SK-N-SH (cell line): ENCODE results near the gene OR2L2. TPM values are rescaled to one million over a fixed set of nuclear protein-coding genes. Genes with fewer than 3 reads are reported as not detected.

ENCODE experiments used
- CTCF ChIA-PET: fragments of 300-600, 350-600 bp; formaldehyde crosslinking; extraction: SDS; loops from one replicate; lab custom pipeline; 2021; lab: Yijun Ruan, JAX
- POLR2A ChIA-PET: fragments of 350-600 bp; sonication (Branson Sonifier 250); formaldehyde crosslinking; extraction: SDS; loops from one replicate; lab custom pipeline; 2020; ENCODE audit warnings: antibody characterized with exemption, inconsistent platforms; lab: Yijun Ruan, JAX
- DNase-seq: peaks from one replicate; pipeline ENCODE4 v3.0.0; 2012
- H2AFZ ChIP-seq: fragments of 200-600 bp; sonication (generic); 2 replicates; pipeline ENCODE4 v1.8.1; 2016; ENCODE audit warnings: antibody characterized with exemption, mild to moderate bottlenecking, low read depth
- H3F3A ChIP-seq: fragments of 200-600 bp; sonication (generic); replicated peaks from 2 replicates; pipeline ENCODE3; 2016; ENCODE audit warnings: antibody characterized with exemption, mild to moderate bottlenecking; ENCODE audit not compliant: insufficient read depth
- H3K27ac ChIP-seq, 2 experiments: fragments of 200-500 bp in 1 of 2; fragments of 200-600 bp in 1 of 2; sonication (Bioruptor generic) in 1 of 2; sonication (generic), shearing (Covaris generic) in 1 of 2; 2 replicates each; pipeline versions ENCODE4 v1.5.1 to v1.6.1; 2014 to 2016; ENCODE audit warnings: low read depth in 2 of 2, inconsistent platforms in 1 of 2, low read length in 1 of 2, mild to moderate bottlenecking in 1 of 2, mixed read lengths in 1 of 2
- H3K27me3 ChIP-seq: fragments of 200-600 bp; sonication (generic), shearing (Covaris generic); 2 replicates; pipeline ENCODE4 v1.6.1; 2016; ENCODE audit warnings: mixed run types; ENCODE audit not compliant: insufficient read depth
- H3K36me3 ChIP-seq, 2 experiments: fragments of 200-500 bp in 1 of 2; fragments of 200-600 bp in 1 of 2; sonication (Bioruptor generic) in 1 of 2; sonication (generic) in 1 of 2; replicated peaks in 1 of 2; 2 replicates each; pipeline versions ENCODE3 to v1.5.1; 2014 to 2016; ENCODE audit warnings: low read length in 1 of 2, mild to moderate bottlenecking in 1 of 2; ENCODE audit not compliant: insufficient read depth in 2 of 2, control insufficient read depth in 1 of 2
- H3K4me1 ChIP-seq, 2 experiments: fragments of 200-500 bp in 1 of 2; fragments of 200-600 bp in 1 of 2; sonication (Bioruptor generic) in 1 of 2; sonication (generic), shearing (Covaris generic) in 1 of 2; 2 replicates each; pipeline versions ENCODE4 v1.5.1 to v1.6.1; 2014 to 2016; ENCODE audit warnings: low read depth in 1 of 2, low read length in 1 of 2, mixed run types in 1 of 2; ENCODE audit not compliant: insufficient read depth in 2 of 2, control insufficient read depth in 1 of 2
- H3K4me2 ChIP-seq: fragments of 200-600 bp; sonication (generic), shearing (Covaris generic); 2 replicates; pipeline ENCODE4 v1.6.1; 2017; ENCODE audit warnings: mixed run types
- H3K4me3 ChIP-seq, 2 experiments: fragments of 200-500 bp in 1 of 2; fragments of 200-600 bp in 1 of 2; sonication (Bioruptor generic) in 1 of 2; sonication (generic), shearing (Covaris generic) in 1 of 2; 2 replicates each; pipeline versions ENCODE4 v1.5.1 to v1.8.1; 2014 to 2016; ENCODE audit warnings: low read depth in 2 of 2, inconsistent platforms in 1 of 2, low read length in 1 of 2, mild to moderate bottlenecking in 1 of 2, mixed read lengths in 1 of 2, moderate library complexity in 1 of 2
- H3K79me2 ChIP-seq: fragments of 200-600 bp; sonication (generic); 2 replicates; pipeline ENCODE4 v1.8.1; 2017; ENCODE audit warnings: mild to moderate bottlenecking; ENCODE audit not compliant: insufficient read depth
- H3K9ac ChIP-seq: fragments of 200-600 bp; sonication (generic); 2 replicates; pipeline ENCODE4 v1.6.1; 2017; ENCODE audit warnings: mixed run types
- H3K9me2 ChIP-seq: fragments of 200-600 bp; sonication (generic); 2 replicates; pipeline ENCODE4 v1.6.1; 2017; ENCODE audit warnings: mixed run types
- H3K9me3 ChIP-seq: fragments of 200-600 bp; sonication (generic); 2 replicates; pipeline ENCODE4 v1.6.1; 2017; ENCODE audit warnings: mixed run types, mild to moderate bottlenecking, moderate library complexity
- H4K20me1 ChIP-seq: fragments of 200-600 bp; sonication (generic); 2 replicates; pipeline ENCODE4 v1.6.1; 2017; ENCODE audit warnings: mild to moderate bottlenecking, mixed run types; ENCODE audit not compliant: insufficient read depth
- CHD2 ChIP-seq: fragments of 150-350 bp; IDR thresholded peaks from 2 replicates; pipeline ENCODE4 v1.6.1; 2018; ENCODE audit warnings: low read length; ENCODE audit not compliant: partially characterized antibody
- CTCF ChIP-seq: fragments of 200-600 bp; sonication (generic); IDR thresholded peaks from 2 replicates; pipeline ENCODE4 v1.6.1; 2017; ENCODE audit warnings: antibody characterized with exemption, mild to moderate bottlenecking, moderate library complexity
- ELF1 ChIP-seq: IDR thresholded peaks from 2 replicates; pipeline ENCODE4 v1.4.0; 2012
- EP300 ChIP-seq, 2 experiments: IDR thresholded peaks; 2 replicates each; pipeline versions ENCODE4 v1.4.0 to v1.6.1; 2012; ENCODE audit warnings: borderline replicate concordance in 1 of 2, low read depth in 1 of 2, low read length in 1 of 2
- EZH2phosphoT487 ChIP-seq: fragments of 200-600 bp; sonication (generic); IDR thresholded peaks from 2 replicates; pipeline ENCODE4 v1.6.1; 2017; ENCODE audit warnings: low read depth, mixed run types, mild to moderate bottlenecking, antibody characterized with exemption, moderate library complexity, borderline replicate concordance
- FOSL2 ChIP-seq: IDR thresholded peaks from 2 replicates; pipeline ENCODE4 v1.4.0; 2012; ENCODE audit warnings: low read depth, mild to moderate bottlenecking, moderate library complexity, borderline replicate concordance
- GABPA ChIP-seq: IDR thresholded peaks from 2 replicates; pipeline ENCODE4 v1.4.0; 2012; ENCODE audit warnings: low read depth, mild to moderate bottlenecking
- GATA2 ChIP-seq: sonication (generic); formaldehyde crosslinking; IDR thresholded peaks from 2 replicates; pipeline ENCODE4 v1.5.0; 2020; ENCODE audit warnings: mild to moderate bottlenecking, missing genetic modification reagents
- IRF3 ChIP-seq: fragments of 150-350 bp; IDR thresholded peaks from 2 replicates; pipeline ENCODE4 v1.6.1; 2016; ENCODE audit warnings: mild to moderate bottlenecking, low read depth, low read length
- MAX ChIP-seq: IDR thresholded peaks from 2 replicates; pipeline ENCODE4 v1.4.0; 2012; ENCODE audit warnings: low read depth
- MEF2A ChIP-seq: IDR thresholded peaks from 2 replicates; pipeline ENCODE4 v1.4.0; 2012; ENCODE audit warnings: low read depth, borderline replicate concordance
- MXI1 ChIP-seq: IDR thresholded peaks from 2 replicates; pipeline ENCODE4 v1.6.1; 2012; ENCODE audit warnings: mild to moderate bottlenecking, low read depth, low read length, improper control_type of control experiment
- NRF1 ChIP-seq: IDR thresholded peaks from 2 replicates; pipeline ENCODE4 v1.6.1; 2012; ENCODE audit warnings: low read depth, mild to moderate bottlenecking, low read length
- PBX3 ChIP-seq: IDR thresholded peaks from 2 replicates; pipeline ENCODE4; 2012
- POLR2AphosphoS5 ChIP-seq: IDR thresholded peaks from 2 replicates; pipeline ENCODE4 v1.6.1; 2012; ENCODE audit warnings: low read depth, low read length
- RAD21 ChIP-seq: IDR thresholded peaks from 2 replicates; pipeline ENCODE4 v1.6.1; 2012; ENCODE audit warnings: mild to moderate bottlenecking, low read length
- RCOR1 ChIP-seq: fragments of 150-350 bp; IDR thresholded peaks from 2 replicates; pipeline ENCODE4 v1.6.1; 2017; ENCODE audit warnings: antibody characterized with exemption, low read length
- RFX5 ChIP-seq: IDR thresholded peaks from 2 replicates; pipeline ENCODE4 v1.6.1; 2012; ENCODE audit warnings: mild to moderate bottlenecking, improper control_type of control experiment, low read length
- RXRA ChIP-seq: IDR thresholded peaks from 2 replicates; pipeline ENCODE4 v1.4.0; 2012; ENCODE audit warnings: low read depth, mild to moderate bottlenecking, borderline replicate concordance
- SIN3A ChIP-seq: IDR thresholded peaks from 2 replicates; pipeline ENCODE4 v1.6.1; 2012; ENCODE audit warnings: low read depth, mild to moderate bottlenecking, low read length, moderate library complexity, borderline replicate concordance
- WGBS: methylation state at CpG from one replicate; pipeline ENCODE4 v1.1.6; 2017; ENCODE audit warnings: low lambda C conversion rate; 5-methylcytosine and 5-hydroxymethylcytosine counted together
- polyA plus RNA-seq, 3 experiments: library from polyadenylated mRNA; depleted of rRNA; stranded (reverse); fragments of >200 nt; gene quantifications; 2 replicates each; pipeline ENCODE4 v1.2.3, GENCODE V29; 2012

Gene OR2L2
- polyA plus RNA-seq, 1 of the 3 experiments (the other 2 are of a cell fraction), result 0.08 TPM

- Histone ChIP-seq H2AFZ (no peak within 1 kb of the TSS), H3K36me3 (no peaks in the 10 kb centered on the region), H3K9me3 (no peaks in the 10 kb centered on the region), H3K27ac (no peak within 1 kb of the TSS), H3K4me2 (no peak within 1 kb of the TSS), H3F3A (no peaks in the 10 kb centered on the region), H3K79me2 (no peaks in the 10 kb centered on the region), H3K9me2 (no peaks in the 10 kb centered on the region), H3K4me1 (no peaks in the 10 kb centered on the region), H4K20me1 (no peaks in the 10 kb centered on the region), H3K27me3 (no peaks in the 10 kb centered on the region), H3K9ac (no peak within 1 kb of the TSS), H3K4me3 (no peak within 1 kb of the TSS)
- no peak for DNase-seq
- TF ChIP-seq RAD21 (no peak), POLR2AphosphoS5 (no peak), MXI1 (no peak), RFX5 (no peak), RXRA (no peak), FOSL2 (no peak), GABPA (no peak), ELF1 (no peak), IRF3 (no peak), NRF1 (no peak), PBX3 (no peak), MAX (no peak), EP300 (IDR thresholded peaks at IDR 0.05; ENCODE audit: borderline replicate concordance in 1 of 2, low read depth in 1 of 2, low read length in 1 of 2) (no peak)
- ChIA-PET CTCF (no interaction called here), POLR2A (no interaction called here)
- WGBS, result 3% methylated on average over 2 of the region's 2 CpGs
Measured at GRCh38 chr1:248046536-248046935, 16.7 kb downstream of the OR2L2 start, which contains the start of gene OR2L3. TSS of gene OR2L3 (plus strand) at chr1:248046836. CDS start at chr1:248060682, 13,846 bp downstream.

GRCh38 chr1:248047008-248047407 lies 17.1 kb downstream of the OR2L2 start:
- Histone ChIP-seq H3K36me3 (no peaks in the 10 kb centered on the region), H3K9ac (no peak overlapping the region), H3K9me2 (no peaks in the 10 kb centered on the region), H3K27ac (no peak overlapping the region), H3K4me1 (no peaks in the 10 kb centered on the region), H3F3A (no peaks in the 10 kb centered on the region), H4K20me1 (no peaks in the 10 kb centered on the region), H2AFZ (no peak overlapping the region), H3K27me3 (no peaks in the 10 kb centered on the region), H3K79me2 (no peaks in the 10 kb centered on the region), H3K4me3 (no peak overlapping the region), H3K4me2 (no peak overlapping the region), H3K9me3 (no peaks in the 10 kb centered on the region)
- TF ChIP-seq RAD21 (no peak), GATA2 (CRISPR knock-in tag) (no peak), IRF3 (no peak), CHD2 (no peak), RFX5 (no peak), EZH2phosphoT487 (no peak), MAX (no peak), ELF1 (no peak), MEF2A (no peak), MXI1 (no peak), EP300 (IDR thresholded peaks at IDR 0.05; ENCODE audit: borderline replicate concordance in 1 of 2, low read depth in 1 of 2, low read length in 1 of 2) (no peak), CTCF (no peak), SIN3A (no peak), RCOR1 (no peak)
- CTCF ChIA-PET, result no interaction called here
- no peak for DNase-seq
- WGBS, result 0% methylated on average over 1 of the region's 1 CpG
- POLR2A ChIA-PET, result no interaction called here
